ENCODE data around the gene MAP7. TPM values are rescaled to one million over a fixed set of nuclear protein-coding genes. Genes with fewer than 3 reads are reported as not detected.

Gene MAP7
- total and polyA plus RNA-seq, 5 donors, result 0.79 to 2.5 (median 1.6) TPM

DNA sequence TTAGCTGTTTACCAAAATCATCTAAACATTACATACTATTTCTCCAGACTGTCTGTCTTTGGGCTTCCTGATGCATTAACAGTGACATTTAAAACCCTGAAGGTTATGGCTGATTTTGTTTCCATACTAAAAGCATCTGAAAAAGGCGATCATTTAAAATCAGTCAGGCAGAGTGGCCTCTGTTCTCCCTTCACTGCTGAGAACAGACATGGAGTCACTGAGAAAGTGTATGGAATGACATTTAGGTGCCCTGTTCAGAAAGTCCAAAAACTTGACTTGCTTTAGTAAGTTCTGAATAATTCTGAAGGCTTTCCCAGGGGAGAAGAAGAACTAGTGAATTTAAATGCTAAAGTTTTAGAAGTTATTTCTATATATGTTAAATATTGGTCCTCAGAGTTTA lies 83.0 kb downstream of the MAP7 start:
- H3K4me1 ChIP-seq (ENCODE audit: control insufficient read depth, insufficient read depth, low read length), result no peaks in the 10 kb centered on the region
- H3K9me3 ChIP-seq (ENCODE audit: control insufficient read depth, low read length), result no peaks in the 10 kb centered on the region
- intact Hi-C loops (cut with DNase I), result no loop called here
- no peak for DNase-seq
- WGBS, result 78% methylated on average over 1 of the region's 1 CpG
- no peak for ATAC-seq
- no peaks in the 10 kb centered on the region for H3K27me3 ChIP-seq (ENCODE audit: control insufficient read depth, insufficient read depth)
- H3K27ac ChIP-seq (ENCODE audit: low read length), result no peak overlapping the region
- no peak overlapping the region for H3K4me3 ChIP-seq (ENCODE audit: low read length)

- WGBS, result 26% methylated on average over 4 of the region's 4 CpGs
Observed at GRCh38 chr6:136466777-136467176, 83.4 kb downstream of the MAP7 start.

DNA sequence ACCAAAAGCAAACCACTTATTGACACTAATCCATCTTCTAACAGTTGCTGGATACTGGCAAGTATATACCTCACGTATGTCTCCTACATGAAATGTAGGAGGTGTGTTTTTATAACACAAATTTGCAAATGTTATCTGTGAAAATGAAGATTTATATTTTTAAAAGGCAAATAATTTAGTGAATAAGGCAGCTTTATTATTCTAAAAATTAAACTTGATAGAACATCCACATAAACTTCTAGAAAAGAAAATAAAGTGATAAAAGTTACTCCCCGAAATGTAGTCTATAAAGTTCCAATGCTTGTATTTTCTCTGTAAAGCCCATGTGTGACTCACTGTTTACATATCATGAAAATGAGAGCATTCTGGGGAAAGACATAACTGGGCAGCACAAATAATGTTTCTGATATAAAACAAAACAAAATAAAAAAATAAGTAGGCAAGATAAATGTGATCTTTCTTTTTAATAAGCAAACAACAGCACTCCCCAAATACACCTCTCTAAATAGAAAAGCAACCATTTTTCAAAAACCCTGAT lies 84.4 kb downstream of the MAP7 start:
- WGBS, result 79% methylated on average over 2 of the region's 2 CpGs
- no peak overlapping the region for H3K27ac ChIP-seq (ENCODE audit: low read length)
- no peaks in the 10 kb centered on the region for H3K27me3 ChIP-seq (ENCODE audit: control insufficient read depth, insufficient read depth)
- H3K4me3 ChIP-seq (ENCODE audit: low read length), result no peak overlapping the region
- no peaks in the 10 kb centered on the region for H3K9me3 ChIP-seq (ENCODE audit: control insufficient read depth, low read length)
- ATAC-seq (no peak), DNase-seq (no peak)
- H3K4me1 ChIP-seq (ENCODE audit: control insufficient read depth, insufficient read depth, low read length), result no peaks in the 10 kb centered on the region
- intact Hi-C loops (cut with DNase I), result no loop called here

More at GRCh38 chr6:136466777-136467176, 83.4 kb downstream of the MAP7 start:
- no peaks in the 10 kb centered on the region for H3K4me1 ChIP-seq (ENCODE audit: control insufficient read depth, insufficient read depth, low read length)
- no peak for ATAC-seq
- H3K27ac ChIP-seq (ENCODE audit: low read length), result no peak overlapping the region
- no peaks in the 10 kb centered on the region for H3K27me3 ChIP-seq (ENCODE audit: control insufficient read depth, insufficient read depth)
- no peak for DNase-seq
- intact Hi-C loops (cut with DNase I), result no loop called here
- H3K4me3 ChIP-seq (ENCODE audit: low read length), result no peak overlapping the region
- H3K9me3 ChIP-seq (ENCODE audit: control insufficient read depth, low read length), result no peaks in the 10 kb centered on the region

DNA sequence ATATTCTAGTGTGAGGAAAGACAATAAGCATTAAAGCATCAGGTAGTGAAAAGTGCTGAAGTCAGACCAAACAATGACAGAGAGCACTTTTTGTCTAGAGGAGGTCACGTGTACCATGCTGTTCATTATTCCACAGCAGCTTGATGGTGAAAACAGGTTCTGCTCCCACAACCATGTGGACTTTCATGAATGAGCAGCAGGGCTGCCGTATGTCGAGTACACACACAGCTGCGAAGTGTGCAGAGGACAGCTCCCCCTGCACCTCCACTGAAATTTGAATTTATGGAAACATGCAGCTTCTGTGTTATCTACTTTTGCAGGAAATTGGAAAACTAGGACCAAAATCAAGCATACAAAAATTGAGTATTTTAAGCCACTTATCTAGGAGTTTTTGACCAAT lies 85.3 kb downstream of the MAP7 start:
- ATAC-seq (no peak), DNase-seq (no peak)
- intact Hi-C loops (cut with DNase I), result no loop called here
- Histone ChIP-seq H3K27ac (ENCODE audit: low read length) (no peak overlapping the region), H3K27me3 (ENCODE audit: control insufficient read depth, insufficient read depth) (no peaks in the 10 kb centered on the region), H3K4me1 (ENCODE audit: control insufficient read depth, insufficient read depth, low read length) (no peaks in the 10 kb centered on the region), H3K9me3 (ENCODE audit: control insufficient read depth, low read length) (no peaks in the 10 kb centered on the region), H3K4me3 (ENCODE audit: low read length) (no peak overlapping the region)
- WGBS, result 71% methylated on average over 4 of the region's 4 CpGs

GRCh38 chr6:136464148-136464547 lies 86.1 kb downstream of the MAP7 start:
- H3K27ac ChIP-seq (ENCODE audit: low read length), result no peak overlapping the region
- H3K9me3 ChIP-seq (ENCODE audit: control insufficient read depth, low read length), result no peaks in the 10 kb centered on the region
- intact Hi-C loops (cut with DNase I), result no loop called here
- H3K4me3 ChIP-seq (ENCODE audit: low read length), result no peak overlapping the region
- 92% methylated on average over 2 of the region's 2 CpGs for WGBS
- no peaks in the 10 kb centered on the region for H3K4me1 ChIP-seq (ENCODE audit: control insufficient read depth, insufficient read depth, low read length)
- H3K27me3 ChIP-seq (ENCODE audit: control insufficient read depth, insufficient read depth), result no peaks in the 10 kb centered on the region
- ATAC-seq (no peak), DNase-seq (no peak)

- Histone ChIP-seq H3K27me3 (ENCODE audit: control insufficient read depth, insufficient read depth) (no peaks in the 10 kb centered on the region), H3K9me3 (ENCODE audit: control insufficient read depth, low read length) (no peaks in the 10 kb centered on the region), H3K27ac (ENCODE audit: low read length) (no peak overlapping the region), H3K4me3 (ENCODE audit: low read length) (no peak overlapping the region), H3K4me1 (ENCODE audit: control insufficient read depth, insufficient read depth, low read length) (no peaks in the 10 kb centered on the region)
- intact Hi-C loops (cut with DNase I), result no loop called here
- 64% methylated on average over 4 of the region's 4 CpGs for WGBS
- DNase-seq (no peak), ATAC-seq (no peak)
Observed at GRCh38 chr6:136463743-136464142, 86.5 kb downstream of the MAP7 start.

GRCh38 chr6:136446579-136447187 lies 103.5 kb downstream of the MAP7 start:
- H3K4me1 ChIP-seq (ENCODE audit: control insufficient read depth, insufficient read depth, low read length), result no peaks in the 10 kb centered on the region
- ATAC-seq (no peak), DNase-seq (no peak)
- no peak overlapping the region for H3K4me3 ChIP-seq (ENCODE audit: low read length)
- H3K9me3 ChIP-seq (ENCODE audit: control insufficient read depth, low read length), result no peaks in the 10 kb centered on the region
- no peaks in the 10 kb centered on the region for H3K27me3 ChIP-seq (ENCODE audit: control insufficient read depth, insufficient read depth)
- intact Hi-C loops (cut with DNase I), result no loop called here
- H3K27ac ChIP-seq (ENCODE audit: low read length), result no peak overlapping the region
- 67% methylated on average over 2 of the region's 2 CpGs for WGBS

GRCh38 chr6:136446145-136446544 lies 104.1 kb downstream of the MAP7 start:
- Histone ChIP-seq H3K4me1 (ENCODE audit: control insufficient read depth, insufficient read depth, low read length) (no peaks in the 10 kb centered on the region), H3K27ac (ENCODE audit: low read length) (no peak overlapping the region), H3K9me3 (ENCODE audit: control insufficient read depth, low read length) (no peaks in the 10 kb centered on the region), H3K4me3 (ENCODE audit: low read length) (no peak overlapping the region), H3K27me3 (ENCODE audit: control insufficient read depth, insufficient read depth) (no peaks in the 10 kb centered on the region)
- WGBS, result 85% methylated on average over 2 of the region's 2 CpGs
- intact Hi-C loops (cut with DNase I), result no loop called here
- DNase-seq, result no peak
- ATAC-seq, result no peak

DNA sequence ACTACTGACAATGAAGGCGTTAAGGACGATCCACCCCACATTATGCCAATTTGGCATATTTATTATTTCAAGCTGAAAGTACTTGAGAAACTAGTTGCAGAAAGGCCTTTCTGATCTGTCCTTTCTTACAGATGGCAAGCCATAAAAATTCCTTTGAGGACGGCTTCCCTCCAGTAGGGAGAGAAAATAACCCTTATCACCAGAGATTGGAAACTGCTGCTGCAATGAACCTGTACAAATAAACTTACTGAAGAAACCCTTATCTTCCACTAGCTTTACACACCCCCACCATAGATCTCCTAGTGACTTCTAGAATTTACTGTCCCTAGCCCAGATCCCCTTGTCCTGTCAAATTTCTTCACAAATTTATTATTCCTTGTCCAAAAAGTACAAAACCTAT lies 105.2 kb downstream of the MAP7 start:
- Histone ChIP-seq H3K9me3 (ENCODE audit: control insufficient read depth, low read length) (no peaks in the 10 kb centered on the region), H3K4me3 (ENCODE audit: low read length) (no peak overlapping the region), H3K4me1 (ENCODE audit: control insufficient read depth, insufficient read depth, low read length) (no peaks in the 10 kb centered on the region), H3K27me3 (ENCODE audit: control insufficient read depth, insufficient read depth) (no peaks in the 10 kb centered on the region), H3K27ac (ENCODE audit: low read length) (no peak overlapping the region)
- DNase-seq (no peak), ATAC-seq (no peak)
- 38% methylated on average over 3 of the region's 3 CpGs for WGBS
- intact Hi-C loops (cut with DNase I), result no loop called here

DNA sequence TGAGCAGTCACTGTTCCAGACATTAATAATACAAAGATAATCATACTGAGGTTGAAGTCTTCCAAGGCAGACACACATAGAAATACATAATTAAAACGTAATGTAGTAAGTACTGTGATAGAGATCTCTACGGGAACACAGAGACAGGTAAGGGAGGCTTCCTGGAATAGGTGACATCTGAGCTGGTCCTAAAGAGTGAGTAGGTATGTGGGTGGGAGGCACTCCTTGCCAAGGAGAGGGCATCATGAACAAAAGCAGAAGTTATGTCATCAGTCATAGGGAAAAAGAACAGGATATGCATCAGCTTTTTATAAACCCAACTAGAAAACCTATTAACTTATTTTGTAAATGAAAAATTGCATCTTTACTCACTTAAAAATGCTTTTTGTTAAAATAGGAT lies 110.0 kb downstream of the MAP7 start:
- WGBS, result 75% methylated on average over 2 of the region's 2 CpGs
- DNase-seq (no peak), ATAC-seq (no peak)
- Histone ChIP-seq H3K27me3 (ENCODE audit: control insufficient read depth, insufficient read depth) (no peaks in the 10 kb centered on the region), H3K4me1 (ENCODE audit: control insufficient read depth, insufficient read depth, low read length) (no peaks in the 10 kb centered on the region), H3K27ac (ENCODE audit: low read length) (no peak overlapping the region), H3K4me3 (ENCODE audit: low read length) (no peak overlapping the region), H3K9me3 (ENCODE audit: control insufficient read depth, low read length) (no peaks in the 10 kb centered on the region)
- intact Hi-C loops (cut with DNase I), result no loop called here

DNA sequence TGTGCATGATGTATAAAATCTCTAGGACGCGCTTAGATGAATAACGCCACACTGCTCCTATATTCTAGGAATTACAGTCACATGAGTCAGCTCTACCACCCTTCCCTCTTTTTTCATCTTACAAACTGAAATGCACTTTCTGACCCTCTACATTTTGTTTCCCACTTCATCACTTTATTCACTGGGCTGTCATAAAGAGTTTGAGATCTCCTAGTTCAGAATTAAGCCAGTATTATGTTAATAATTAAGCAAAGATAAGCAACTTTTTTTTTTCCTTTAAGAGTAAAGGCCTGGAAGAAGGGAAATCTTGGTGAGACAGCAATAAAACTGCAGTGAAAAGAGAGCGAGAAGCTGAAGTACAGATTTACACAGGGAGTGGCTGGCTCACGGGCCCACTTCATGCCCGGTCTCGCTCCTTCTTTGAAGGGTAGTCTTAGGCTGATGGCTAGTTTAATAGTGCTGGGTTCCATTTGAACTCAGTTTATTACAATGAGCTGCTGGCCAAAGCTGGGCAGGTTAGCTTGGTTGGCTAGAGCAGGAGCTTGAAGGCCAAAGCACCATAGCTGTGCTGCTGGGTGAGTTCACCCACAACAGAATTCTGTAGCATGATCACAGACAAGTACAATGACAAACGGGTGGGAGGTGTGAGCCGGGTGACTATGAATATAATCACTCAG lies 110.6 kb downstream of the MAP7 start:
- ATAC-seq (no peak), DNase-seq (no peak)
- no peaks in the 10 kb centered on the region for H3K4me1 ChIP-seq (ENCODE audit: control insufficient read depth, insufficient read depth, low read length)
- WGBS, result 93% methylated on average over 9 of the region's 9 CpGs
- H3K9me3 ChIP-seq (ENCODE audit: control insufficient read depth, low read length), result no peaks in the 10 kb centered on the region
- intact Hi-C loops (cut with DNase I), result no loop called here
- no peak overlapping the region for H3K4me3 ChIP-seq (ENCODE audit: low read length)
- H3K27me3 ChIP-seq (ENCODE audit: control insufficient read depth, insufficient read depth), result no peaks in the 10 kb centered on the region
- no peak overlapping the region for H3K27ac ChIP-seq (ENCODE audit: low read length)

All from right cardiac atrium (tissue), 5 donors.